Omental fat pad (tissue), 4 donors: ENCODE data around the gene BNC1. TPM values are rescaled to one million over a fixed set of nuclear protein-coding genes. Genes with fewer than 3 reads are reported as not detected.
A peak's percentile ranks its signal among the peaks of the same experiment; 100 is the strongest.

ENCODE experiments used
- ATAC-seq: fragments of 150-250 bp; one replicate; pipeline ENCODE4 v1.9.1; 2016; ENCODE audit warnings: mild to moderate bottlenecking, moderate library complexity; ENCODE audit not compliant: low FRiP score
- DNase-seq: peaks from one replicate; pipeline ENCODE4 v3.0.0-alpha.2; 2019; ENCODE audit warnings: low spot score
- CTCF ChIP-seq, 3 donors: fragments of 450-650 bp; IDR thresholded peaks; one replicate each; pipeline ENCODE4 v1.5.1; 2016 to 2017; ENCODE audit warnings: antibody characterized with exemption in 3 of 3, mild to moderate bottlenecking in 3 of 3, moderate library complexity in 2 of 3
- total RNA-seq, 4 donors: library from RNA; depleted of rRNA; stranded (reverse); fragments of >200 nt; gene quantifications; one replicate each; pipeline ENCODE4 v1.1.0, GENCODE V29; 2016

BNC1 gene
- total RNA-seq, 4 donors from 2014 or later: 1.1 to 73.0 (median 35.6) TPM

DNA sequence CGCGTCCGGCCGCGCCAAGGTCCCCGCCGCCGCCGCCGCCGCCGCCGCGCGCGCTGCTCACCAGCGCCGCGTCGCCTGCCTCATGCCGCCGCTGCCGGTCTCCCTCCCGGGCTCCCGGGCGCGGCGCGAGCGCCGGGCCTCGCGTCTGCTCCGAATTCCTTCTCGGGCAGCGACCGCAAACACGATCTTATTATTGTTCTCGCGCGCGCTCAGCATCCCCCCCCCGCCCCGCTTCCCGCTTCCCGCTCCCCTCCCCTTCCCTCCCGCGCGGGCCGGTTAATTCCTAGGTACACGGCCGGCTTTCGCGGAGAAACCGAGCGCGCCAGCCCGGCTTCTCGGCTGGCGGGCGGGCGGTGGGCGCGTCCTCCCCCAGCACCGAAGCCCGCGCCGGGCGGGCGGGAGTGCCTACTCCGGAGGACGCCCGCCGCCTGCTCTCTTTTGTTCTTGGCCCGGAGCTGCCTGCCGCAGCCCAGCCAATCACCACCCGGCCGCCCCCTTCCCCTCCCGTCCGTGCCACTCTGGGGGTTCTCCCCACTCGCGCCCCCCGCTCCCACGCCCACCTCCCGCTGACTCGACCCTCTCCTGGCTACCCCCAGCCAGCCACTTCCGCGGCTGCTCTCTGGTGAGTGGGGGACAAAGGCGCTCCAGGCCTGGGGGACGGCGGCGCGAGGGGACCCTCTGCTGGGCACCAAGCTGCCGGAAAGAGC lies 76.7 kb downstream of the BNC1 start, which contains the start of gene HDGFL3:
TSS of gene HDGFL3 (minus strand) at position 164 of the 707 bp plus-strand sequence. CDS start 409 bp downstream, outside the sequence.
- TF ChIP-seq CTCF (IDR thresholded peaks at IDR 0.05): no peak
- peak; percentile 25 for DNase-seq

DNA sequence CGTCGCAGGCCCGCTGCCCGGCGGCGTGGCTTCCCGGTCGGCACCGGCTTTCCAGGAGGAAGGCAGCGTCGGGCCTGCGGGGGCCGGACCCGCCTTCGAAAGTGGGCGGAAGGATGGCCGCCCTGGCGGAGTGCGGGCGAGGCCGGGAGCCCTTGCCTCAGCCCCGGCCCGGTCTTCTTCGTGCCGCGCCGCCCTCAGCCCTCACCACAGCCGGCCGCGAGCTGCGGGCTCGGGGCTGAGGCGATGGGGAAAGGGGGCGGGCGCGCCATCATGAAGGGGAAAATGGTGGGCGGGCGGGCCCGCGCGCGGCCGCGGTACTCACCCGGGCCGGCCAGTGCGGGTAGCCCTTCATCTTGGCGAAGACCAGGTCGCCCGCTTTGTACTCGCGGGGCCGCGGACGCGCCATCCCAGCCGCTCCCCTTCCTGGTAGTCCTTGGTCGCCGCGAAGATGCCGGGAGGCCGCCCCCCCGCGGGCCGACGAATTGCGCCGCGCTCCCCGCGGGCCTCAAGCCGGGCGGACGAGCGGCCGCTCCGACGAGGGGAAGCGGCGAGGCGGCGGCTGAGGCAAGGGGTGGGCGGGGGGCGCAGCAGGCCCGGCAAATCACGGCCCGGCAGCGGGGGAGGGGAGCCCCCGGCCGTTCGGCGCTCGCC lies 77.3 kb downstream of the BNC1 start:
- DNase-seq (no peak), ATAC-seq (peak; percentile 64)
- no peak for TF ChIP-seq CTCF (IDR thresholded peaks at IDR 0.05)

More for the DNA sequence above, 76.7 kb downstream of the BNC1 start, which contains the start of gene HDGFL3:
- ATAC-seq: peak; percentile 60

- ATAC-seq (peak; percentile 28), DNase-seq (no peak)
- no peak for TF ChIP-seq CTCF (IDR thresholded peaks at IDR 0.05)
Measured at GRCh38 chr15:83206526-83207008, 77.9 kb downstream of the BNC1 start.

Other genes starting within 250 kb of the BNC1 start
- gene BTBD1, start 217.4 kb downstream of the BNC1 start, total RNA-seq: 100 to 1,000 TPM in 1 of 4 donors, 10 to 100 TPM in 3; 56.9 to 104 (median 84.7) TPM
- 10 to 100 TPM in 3 of 4 donors, 1 to 10 TPM in 1; 6.2 to 32.0 (median 16.6) TPM for gene TM6SF1, start 177.0 kb downstream of the BNC1 start, total RNA-seq
- gene HDGFL3, start 76.8 kb downstream of the BNC1 start, total RNA-seq: 10 to 100 TPM; 16.0 to 40.7 (median 29.5) TPM
- 1 to 10 TPM in 2 of 4 donors, under 1 TPM in 1, not detected in 1; 0.60 to 1.8 (median 1.0) TPM for gene SH3GL3, start 162.7 kb upstream of the BNC1 start, total RNA-seq